Smooth muscle cell of the brain vasculature (primary cell): ENCODE data around the gene CBFA2T3.

Experiments used
- DNase-seq: peaks from one replicate; pipeline ENCODE4 v3.0.0-alpha.2; 2012; ENCODE audit warnings: low read depth, low spot score

Gene CBFA2T3

DNA sequence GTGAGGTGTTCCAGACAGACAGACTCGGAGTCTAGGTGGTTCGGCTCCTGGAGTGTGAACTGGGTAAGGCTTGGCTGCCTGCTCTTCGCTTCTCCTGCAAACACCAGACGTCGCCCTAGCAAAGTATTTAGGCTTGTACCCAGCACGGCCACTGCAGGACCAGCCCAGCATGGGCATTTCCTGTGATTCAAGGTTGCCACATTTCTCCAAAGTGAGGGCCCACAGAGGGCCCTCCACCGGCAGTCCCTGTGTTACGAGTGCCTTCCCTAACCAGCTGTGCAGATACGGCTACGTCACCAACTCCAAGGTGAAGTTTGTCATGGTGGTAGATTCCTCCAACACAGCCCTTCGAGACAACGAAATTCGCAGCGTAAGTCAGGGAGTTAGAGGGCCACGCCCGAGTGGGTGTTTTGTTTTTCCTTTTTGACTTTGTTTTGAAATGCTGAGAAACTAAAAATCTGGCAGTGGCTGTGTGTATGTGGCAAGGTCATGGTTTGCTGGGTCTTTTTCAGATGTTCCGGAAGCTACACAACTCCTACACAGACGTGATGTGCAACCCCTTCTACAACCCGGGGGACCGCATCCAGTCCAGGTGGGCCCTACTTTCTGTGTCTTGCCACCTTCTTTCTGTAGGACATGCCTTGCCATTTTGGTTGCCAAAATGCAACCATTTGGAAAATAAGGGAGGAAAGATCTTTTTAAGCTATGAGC, 117.5 kb downstream of the CBFA2T3 start:
- no peak for DNase-seq

DNA sequence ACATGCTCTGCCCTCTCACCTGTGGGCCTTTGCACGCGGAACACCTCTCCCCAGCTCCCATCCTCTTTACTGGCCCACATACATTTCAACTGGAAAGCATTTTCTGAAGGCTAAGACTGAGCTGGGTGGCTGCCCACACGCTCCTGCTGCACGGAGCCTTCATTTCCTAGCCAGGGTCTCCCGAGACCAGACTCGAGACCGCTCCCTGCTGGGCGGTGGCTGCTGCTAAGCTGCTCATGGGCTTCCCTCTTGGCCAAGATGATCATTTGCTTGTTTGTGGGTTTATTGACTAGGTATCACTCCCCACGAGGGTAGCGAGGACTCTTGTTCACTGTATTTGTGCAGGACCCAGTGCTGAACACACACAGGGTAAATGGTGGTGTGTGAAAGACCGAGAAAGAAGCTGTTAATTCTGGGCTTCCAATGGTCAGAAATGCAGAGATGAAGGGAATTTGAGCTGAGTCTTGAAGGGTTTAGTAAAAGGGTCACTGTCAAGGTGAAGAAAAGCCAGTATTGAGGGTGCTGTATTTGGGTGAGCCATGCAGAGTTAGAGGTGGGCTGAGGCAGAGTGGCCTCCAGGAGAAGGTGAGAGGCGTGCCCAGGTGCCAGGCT, 119.2 kb downstream of the CBFA2T3 start:
- peak; percentile 28 for DNase-seq

- DNase-seq, result peak; percentile 81
Measured at GRCh38 chr16:88856828-88857727, 119.9 kb downstream of the CBFA2T3 start, which contains the start of the genes GALNS and TRAPPC2L. TSS of gene GALNS (minus strand) at chr16:88856947. CDS start at chr16:88856877, 70 bp downstream. TSS of gene TRAPPC2L (plus strand) at chr16:88857127. CDS start at chr16:88857151, 24 bp downstream.

- no peak for DNase-seq
Measured at GRCh38 chr16:88856122-88856827, 120.7 kb downstream of the CBFA2T3 start.

DNA sequence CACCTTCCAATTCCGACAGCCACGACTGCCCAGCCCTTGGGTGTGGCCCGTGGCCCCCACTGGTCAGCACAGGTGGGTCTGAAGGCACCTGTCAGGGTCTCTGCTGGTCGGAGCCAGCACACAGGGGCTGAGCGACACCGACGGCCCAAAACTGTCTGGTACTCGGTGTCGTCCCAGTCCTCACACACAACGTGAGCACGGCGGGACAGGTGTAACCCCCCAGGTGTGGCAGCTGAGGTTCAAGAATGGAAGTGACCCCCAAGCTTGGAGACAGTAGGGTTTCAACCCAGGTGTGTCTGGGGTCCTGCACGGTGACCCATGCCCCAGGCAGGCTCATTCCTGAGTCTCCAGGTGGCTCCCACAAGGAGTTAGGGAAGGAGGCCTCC, 121.3 kb downstream of the CBFA2T3 start:
- DNase-seq, result no peak

DNA sequence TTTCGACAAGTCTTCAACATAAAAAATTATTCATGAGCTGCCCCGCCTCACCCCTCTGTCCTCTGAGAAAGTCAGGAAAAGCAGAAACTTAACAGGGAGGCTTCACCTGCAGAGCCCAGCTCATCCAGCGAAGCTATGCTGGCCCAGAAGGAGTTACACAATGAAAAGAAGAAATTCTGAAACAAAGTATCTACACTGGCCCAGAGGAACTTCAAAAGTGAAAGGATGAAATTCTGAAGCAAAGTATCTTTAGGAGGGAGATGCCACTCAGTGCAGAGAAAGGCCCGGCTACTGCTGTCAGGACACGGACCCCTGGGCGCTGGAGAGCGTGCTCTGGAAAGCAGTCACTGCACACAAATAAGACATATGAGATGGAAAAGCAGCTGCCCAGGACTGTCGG, 121.8 kb downstream of the CBFA2T3 start:
- DNase-seq, result no peak

DNA sequence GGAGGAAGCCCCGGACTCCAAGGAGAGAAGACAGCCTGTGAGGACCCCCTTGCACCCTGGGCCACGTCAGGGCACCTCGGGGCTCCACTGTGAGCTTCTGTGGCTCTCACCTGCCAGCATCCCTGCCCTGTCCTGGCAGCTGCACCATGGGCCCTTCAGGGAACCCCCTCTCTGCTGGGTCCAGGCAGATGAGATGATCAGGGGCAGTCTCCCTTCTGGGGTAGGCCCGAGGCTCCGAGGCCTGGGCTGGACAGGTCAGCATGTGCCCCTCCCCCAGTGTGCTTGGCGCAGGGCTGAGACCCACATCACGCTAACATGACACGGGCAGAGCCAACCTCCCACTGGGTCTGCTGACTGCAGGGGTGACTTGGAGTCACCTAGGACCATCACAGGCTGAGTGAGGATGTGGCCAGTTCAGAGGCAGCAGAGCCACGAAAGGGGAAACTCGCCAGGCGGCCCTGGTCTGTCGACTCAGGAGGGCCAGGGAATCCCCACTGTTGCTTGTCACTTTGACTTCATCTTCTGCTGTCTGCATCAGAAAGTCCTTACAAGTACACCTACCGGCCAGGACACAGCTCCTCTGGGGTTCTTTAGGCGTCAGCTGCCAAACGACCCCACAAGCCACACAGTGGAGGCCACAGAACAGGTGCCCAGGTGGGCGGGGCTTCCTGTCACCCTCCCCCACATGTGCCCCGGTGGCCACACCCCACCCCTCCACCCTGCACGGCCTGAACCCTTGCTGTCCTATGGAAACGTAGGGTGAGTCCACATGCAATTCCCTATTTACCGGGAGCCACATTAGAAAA, 122.5 kb downstream of the CBFA2T3 start:
- no peak for DNase-seq

DNA sequence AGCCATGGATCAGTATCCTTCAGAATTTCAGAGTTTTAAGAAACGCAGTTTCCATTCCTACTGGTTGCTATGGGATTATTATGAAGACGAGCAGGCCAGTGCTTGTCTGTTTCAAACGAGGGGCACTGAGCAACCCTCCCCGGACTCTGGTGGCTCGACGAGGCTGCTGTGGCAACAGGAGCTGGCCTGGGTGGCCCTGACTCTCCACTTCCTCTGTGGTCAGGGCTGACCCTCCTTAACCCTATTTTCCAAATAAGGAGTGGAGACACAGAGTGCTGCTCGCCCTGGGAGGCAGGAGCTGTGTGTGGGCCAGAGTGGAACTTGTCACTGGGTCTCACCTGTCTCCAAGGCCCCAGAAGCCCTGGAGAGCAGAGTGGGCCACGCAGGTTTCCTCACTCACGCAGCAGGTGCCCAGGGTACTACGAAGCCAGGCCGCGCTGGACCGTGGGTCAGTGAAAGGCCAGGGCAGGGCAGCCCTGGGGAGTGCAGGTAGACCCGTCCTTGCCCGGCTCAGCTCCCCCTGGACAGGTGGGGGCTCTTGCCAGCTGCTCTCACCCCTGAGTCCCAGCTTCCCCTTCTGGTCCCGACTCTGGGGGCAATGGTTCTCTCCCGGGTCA, 123.6 kb downstream of the CBFA2T3 start:
- no peak for DNase-seq

- DNase-seq, result no peak
Measured at GRCh38 chr16:88851616-88852015, 125.4 kb downstream of the CBFA2T3 start.

DNA sequence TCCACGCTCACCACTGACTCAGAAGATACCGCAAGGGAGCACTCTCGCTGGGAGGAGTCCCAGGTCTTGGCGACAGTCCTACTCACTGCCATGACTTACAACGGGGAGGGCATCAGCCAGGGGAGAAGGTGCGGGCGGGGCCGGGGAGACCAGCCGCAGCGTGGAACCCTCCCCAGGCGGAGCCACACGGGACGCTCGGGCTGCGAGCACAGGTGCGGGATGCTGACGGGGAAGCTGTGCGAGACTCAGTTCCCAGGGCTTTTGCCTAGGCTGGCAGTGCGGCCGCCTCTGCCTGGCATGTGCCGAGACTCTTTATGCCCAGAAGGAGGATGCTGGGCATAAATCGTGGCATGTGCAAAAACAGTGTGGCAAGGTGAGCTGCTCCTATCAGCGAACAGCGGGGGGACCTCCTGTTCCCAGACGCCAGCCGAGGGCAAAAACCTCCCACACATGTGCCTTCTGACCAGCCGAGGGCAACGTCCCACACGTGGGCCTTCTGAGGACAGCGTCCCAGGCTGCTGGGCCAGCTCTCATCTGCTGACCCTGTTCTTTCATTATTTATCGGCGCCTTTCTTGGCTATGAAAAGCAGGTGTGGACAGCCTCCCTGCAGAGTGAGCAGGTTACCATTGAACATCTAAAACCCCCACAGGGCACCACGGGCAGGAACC, 126.3 kb downstream of the CBFA2T3 start:
- no peak for DNase-seq

- DNase-seq, result no peak
Measured at GRCh38 chr16:88848557-88848956, 128.4 kb downstream of the CBFA2T3 start.

- no peak for DNase-seq
Measured at GRCh38 chr16:88847654-88848053, 129.4 kb downstream of the CBFA2T3 start.

DNA sequence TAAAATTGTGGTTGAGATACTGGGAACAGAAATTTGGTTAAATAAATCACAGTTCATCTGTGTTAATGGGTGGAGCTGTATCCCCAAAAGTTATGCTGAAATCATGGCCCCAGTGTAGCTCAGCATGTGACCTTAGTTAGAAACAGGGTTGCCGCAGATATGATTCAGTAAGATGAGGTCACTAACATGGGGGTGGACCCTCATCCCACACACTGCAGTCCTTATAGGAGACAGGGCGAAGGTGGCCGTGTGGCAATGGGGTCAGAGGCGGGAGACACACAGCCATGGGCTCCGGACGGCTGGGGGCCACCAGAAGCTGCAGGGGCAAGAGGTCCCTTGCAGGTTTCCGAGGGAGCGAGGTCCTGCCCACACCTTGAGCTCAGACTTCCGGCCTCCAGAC, 130.9 kb downstream of the CBFA2T3 start:
- no peak for DNase-seq

GRCh38 chr16:88844419-88845036, 132.5 kb downstream of the CBFA2T3 start:
- DNase-seq, result no peak

DNA sequence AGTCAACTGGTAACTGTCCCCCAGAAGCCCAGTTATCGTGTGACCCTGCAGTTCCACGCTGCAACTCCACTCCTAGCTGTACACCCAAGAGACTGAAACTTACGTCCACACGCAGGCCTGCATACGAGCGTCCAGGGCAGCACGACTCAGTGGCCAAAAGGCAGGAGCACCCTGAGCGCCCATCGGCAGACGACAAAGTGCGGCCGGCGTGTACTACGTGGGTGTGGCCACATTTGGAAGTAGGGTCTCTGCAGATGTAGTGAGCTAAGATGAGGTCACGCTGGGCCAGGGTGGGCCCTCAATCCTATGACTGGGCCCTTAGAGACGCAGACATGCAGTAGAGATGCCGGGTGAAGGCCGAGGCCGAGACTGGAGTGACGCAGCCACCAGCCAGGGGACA, 133.8 kb downstream of the CBFA2T3 start:
- DNase-seq, result no peak

GRCh38 chr16:88842806-88843205, 134.2 kb downstream of the CBFA2T3 start:
- DNase-seq, result no peak

- DNase-seq, result no peak
Measured at GRCh38 chr16:88842308-88842756, 134.7 kb downstream of the CBFA2T3 start.

DNA sequence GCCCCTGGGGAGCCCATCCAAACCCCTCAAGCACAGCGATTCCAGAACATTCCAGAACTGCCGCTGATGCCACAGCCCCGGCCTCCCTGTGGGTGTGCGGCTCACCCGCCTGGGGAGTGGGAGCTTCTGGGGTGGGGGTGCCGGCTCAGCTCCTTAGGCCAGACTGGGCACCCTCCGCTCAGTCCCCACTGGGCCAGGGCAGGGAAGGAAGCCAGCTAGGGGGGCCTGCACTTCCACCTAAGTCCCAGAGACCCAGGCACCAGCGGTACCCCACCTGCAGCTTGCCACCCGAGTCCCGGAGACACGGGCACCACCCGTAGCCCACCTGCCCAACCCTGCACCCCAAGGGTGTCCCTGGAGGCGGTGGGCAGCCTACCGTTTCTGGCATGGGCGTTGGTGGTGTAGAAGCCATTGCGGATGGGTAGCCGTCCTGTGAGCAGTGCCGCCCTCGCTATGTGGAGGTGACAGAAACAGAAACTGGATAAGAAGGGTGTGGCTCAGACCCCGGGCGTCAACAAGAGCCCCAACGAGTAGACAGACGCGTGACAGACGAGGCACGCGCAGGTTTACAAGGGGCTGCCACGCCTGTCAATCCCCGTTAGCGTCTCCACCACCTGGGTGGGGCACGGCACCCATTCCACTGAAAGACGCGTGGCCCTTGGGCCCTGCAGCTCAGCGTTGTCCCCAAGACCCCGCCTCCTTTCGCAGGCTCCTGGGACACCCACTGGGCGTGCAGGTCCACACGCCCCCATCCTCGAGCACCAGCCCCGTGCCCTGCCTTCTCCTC, 135.3 kb downstream of the CBFA2T3 start:
- no peak for DNase-seq
